ENCODE results near the gene ATMIN.

Gene ATMIN

DNA sequence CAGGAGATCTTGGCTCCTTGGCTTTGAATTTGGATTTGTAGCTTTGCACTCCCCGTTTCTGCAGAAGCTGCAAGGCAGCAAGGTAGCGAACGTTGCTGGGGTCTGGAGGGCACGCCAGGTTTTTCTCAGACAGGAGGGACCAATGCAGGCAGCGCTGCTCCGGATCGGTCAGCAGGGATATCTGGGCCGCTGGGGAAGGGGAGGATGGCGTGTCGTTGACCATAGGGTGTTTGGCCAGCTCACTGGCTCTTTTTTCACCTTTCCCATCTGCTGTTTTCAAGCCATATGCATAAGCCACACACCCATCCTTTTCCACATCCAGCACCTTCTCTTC is 25.6 kb downstream of the ATMIN start:
- DNase-seq (ENCODE audit: low read depth), result no peak
- TF ChIP-seq, protein P1, sequence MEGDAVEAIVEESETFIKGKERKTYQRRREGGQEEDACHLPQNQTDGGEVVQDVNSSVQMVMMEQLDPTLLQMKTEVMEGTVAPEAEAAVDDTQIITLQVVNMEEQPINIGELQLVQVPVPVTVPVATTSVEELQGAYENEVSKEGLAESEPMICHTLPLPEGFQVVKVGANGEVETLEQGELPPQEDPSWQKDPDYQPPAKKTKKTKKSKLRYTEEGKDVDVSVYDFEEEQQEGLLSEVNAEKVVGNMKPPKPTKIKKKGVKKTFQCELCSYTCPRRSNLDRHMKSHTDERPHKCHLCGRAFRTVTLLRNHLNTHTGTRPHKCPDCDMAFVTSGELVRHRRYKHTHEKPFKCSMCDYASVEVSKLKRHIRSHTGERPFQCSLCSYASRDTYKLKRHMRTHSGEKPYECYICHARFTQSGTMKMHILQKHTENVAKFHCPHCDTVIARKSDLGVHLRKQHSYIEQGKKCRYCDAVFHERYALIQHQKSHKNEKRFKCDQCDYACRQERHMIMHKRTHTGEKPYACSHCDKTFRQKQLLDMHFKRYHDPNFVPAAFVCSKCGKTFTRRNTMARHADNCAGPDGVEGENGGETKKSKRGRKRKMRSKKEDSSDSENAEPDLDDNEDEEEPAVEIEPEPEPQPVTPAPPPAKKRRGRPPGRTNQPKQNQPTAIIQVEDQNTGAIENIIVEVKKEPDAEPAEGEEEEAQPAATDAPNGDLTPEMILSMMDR (IDR thresholded peaks at IDR 0.05; ENCODE audit: control insufficient read depth, insufficient read depth, low read depth, low read length, missing control alignments), result no peak
- H3K4me3 ChIP-seq (ENCODE audit: control insufficient read depth, low read depth, low read length), result no peak overlapping the region

DNA sequence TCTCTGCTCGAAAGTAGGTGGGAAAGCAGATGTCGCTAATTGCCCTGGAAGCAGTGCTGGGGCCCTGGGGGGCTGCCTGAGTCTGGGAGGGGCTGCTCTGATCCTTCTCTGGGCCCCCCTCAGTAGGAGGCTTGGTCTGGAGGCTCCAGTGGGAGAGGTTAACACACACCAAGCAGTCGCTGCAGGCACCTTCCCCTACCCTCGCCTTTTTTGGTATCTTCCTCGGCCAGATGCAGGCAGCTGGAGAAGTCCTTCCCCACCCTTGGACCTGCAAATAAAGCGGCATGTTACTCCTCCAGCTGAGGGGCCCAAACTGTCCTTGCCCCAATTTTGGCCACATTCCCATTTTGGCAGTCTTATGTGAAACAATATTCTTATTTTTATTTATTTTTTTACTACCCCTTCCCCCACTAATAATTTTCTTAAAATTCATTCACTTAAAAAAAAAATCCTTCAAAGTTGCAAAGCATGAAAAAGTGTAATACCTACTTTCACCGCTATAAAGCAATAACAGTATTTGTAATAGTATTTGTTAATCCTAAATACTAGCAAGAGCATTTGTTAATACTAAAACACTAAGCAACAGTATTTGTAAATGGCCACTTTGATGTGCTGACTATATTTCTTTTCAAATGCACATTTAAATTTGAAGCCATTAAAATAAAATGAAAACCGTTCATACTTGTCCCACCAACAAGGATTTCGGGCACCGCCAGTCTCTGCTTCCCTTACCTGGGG is 26.4 kb downstream of the ATMIN start:
- no peak for DNase-seq (ENCODE audit: low read depth)
- no peak overlapping the region for H3K4me3 ChIP-seq (ENCODE audit: control insufficient read depth, low read depth, low read length)
- TF ChIP-seq, protein P1 (IDR thresholded peaks at IDR 0.05; ENCODE audit: control insufficient read depth, insufficient read depth, low read depth, low read length, missing control alignments), result no peak

DNA sequence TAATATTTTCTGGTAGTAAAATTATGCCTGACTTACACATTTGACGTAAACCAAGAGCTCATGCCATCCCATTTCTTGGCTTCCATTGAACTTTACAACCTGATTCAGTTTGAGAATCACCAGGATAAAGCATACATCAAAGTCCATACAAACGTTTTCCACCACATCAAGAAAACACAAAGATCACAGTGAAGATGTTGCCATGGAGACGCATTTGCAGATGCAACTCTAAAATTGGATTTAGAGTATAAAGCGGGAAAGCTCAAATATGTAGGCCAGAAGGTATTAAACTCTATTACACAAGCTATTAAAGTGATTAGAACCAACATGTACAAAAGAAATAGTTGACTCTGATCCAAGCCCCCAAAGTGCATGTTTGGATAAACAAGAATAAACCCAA is 31.0 kb downstream of the ATMIN start:
- DNase-seq (ENCODE audit: low read depth), result no peak
- TF ChIP-seq, protein P1 (IDR thresholded peaks at IDR 0.05; ENCODE audit: control insufficient read depth, insufficient read depth, low read depth, low read length, missing control alignments), result no peak
- no peak overlapping the region for H3K4me3 ChIP-seq (ENCODE audit: control insufficient read depth, low read depth, low read length)

DNA sequence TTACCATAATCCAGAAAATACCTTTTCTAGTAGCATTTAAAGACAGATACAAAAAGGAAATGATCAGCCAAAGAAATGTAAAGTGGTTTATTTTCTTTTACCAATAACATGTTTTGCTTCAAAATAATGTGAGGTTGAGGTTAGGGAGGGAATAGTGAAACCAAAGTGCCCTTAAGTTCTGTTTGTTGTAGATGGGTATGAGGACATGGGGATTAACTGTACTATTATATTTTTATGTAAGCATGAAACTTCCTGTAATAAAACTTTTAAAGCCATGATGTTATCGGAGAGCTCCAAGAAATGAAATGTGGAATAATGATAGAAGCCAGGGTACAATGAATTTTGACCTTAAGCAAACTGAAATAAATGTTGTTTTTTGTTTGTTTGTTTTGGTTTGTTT is 31.5 kb downstream of the ATMIN start:
- TF ChIP-seq, protein P1 (IDR thresholded peaks at IDR 0.05; ENCODE audit: control insufficient read depth, insufficient read depth, low read depth, low read length, missing control alignments), result no peak
- no peak overlapping the region for H3K4me3 ChIP-seq (ENCODE audit: control insufficient read depth, low read depth, low read length)
- no peak for DNase-seq (ENCODE audit: low read depth)

DNA sequence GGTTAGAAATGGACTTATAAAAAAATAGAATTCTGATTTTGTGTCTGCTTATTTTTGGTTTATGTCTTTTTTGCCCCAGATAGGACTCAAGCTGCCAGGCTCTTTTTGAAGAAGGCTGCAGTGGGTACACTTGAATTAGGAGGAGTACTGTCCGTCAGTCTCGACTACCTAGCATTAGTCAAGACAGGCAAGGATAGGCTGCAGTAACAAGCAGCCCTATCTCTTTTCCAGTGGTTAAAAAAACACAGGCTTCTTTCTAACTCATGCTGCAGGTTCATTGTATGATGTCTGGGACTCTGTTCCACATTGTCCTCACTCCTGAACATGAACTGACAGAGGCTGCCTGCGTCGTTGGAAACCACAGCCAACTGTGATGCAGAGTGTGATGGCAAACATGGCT is 33.4 kb downstream of the ATMIN start:
- TF ChIP-seq, protein P1 (IDR thresholded peaks at IDR 0.05; ENCODE audit: control insufficient read depth, insufficient read depth, low read depth, low read length, missing control alignments), result no peak
- no peak for DNase-seq (ENCODE audit: low read depth)
- H3K4me3 ChIP-seq (ENCODE audit: control insufficient read depth, low read depth, low read length), result no peak overlapping the region

DNA sequence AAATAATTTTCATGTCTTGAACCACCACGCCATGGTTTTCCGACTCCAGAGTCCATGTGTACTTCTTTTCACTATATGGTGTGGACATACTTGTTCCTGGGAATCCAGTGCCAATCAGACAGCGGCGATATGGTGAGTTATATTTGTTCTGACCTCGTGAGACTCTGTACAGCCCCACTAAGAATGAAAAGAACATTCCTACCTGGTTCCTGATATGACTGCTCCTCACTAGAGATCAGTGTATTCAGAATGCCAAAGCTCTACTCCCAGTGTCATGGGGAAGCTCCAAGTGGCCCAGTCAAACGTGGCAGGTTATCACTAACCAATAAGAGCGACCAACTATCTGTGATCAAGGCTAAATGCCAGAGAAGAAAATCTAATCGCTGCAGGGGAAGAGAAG is 35.3 kb downstream of the ATMIN start:
- no peak for DNase-seq (ENCODE audit: low read depth)
- no peak overlapping the region for H3K4me3 ChIP-seq (ENCODE audit: control insufficient read depth, low read depth, low read length)
- TF ChIP-seq, protein P1 (IDR thresholded peaks at IDR 0.05; ENCODE audit: control insufficient read depth, insufficient read depth, low read depth, low read length, missing control alignments), result no peak
